Stimulated activated CD8-positive, alpha-beta memory T cell treated with anti-CD3 and anti-CD28 coated beads, Interleukin-15, amount 100 ng/mL, for 48 hours (primary cell): ENCODE measurements around the gene UBQLN1.
"Not testable (repeated sequence)": the region's sequence is repeated elsewhere in the genome, so short reads cannot be mapped to it uniquely, and the experiment has no call there.

ENCODE experiments used
- DNase-seq, 2 donors: peaks; one replicate each; pipeline ENCODE4 v3.0.0-alpha.2; 2020; ENCODE audit warnings: low read depth in 2 of 2

Gene UBQLN1

DNA sequence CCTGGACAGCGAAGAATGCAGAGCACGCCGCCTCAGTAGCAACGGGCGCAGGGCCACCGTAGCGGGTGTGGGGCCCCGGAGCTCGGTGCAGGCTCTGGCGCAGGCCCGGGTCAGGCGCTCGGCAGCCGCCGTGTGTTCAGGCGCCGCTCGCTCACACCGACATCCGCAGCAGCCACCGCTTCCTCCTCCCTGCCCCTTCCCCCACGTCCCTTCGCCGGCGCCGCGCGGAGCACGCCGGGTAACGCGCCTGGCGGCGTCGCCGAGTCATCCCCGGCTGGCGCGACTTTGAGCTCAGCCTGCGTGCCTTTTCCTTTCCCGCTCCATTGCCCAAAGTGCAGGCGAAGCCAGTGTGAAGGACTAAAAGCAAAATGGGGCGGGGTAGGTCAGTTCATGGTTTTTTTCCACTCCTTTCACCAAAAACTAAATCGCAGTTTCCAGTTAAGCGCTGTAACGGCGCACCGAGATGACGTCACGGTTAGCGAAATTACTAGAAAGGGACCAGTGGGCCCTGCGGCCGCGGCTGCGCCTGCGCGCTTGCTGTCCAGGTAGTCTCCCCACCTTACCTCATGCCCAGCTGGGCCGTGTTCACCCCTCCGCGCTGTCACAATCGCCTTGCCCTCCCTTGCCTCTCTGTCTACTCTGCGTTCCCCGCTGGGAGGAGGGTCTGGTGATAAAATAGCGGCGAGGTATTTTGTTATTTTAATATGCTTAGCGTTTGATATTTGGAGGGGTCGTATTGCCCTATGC lies at the start of gene UBQLN1:
Gene UBQLN1, minus strand, starts transcription at position 191 of the 747 bp plus-strand sequence. CDS start 279 bp downstream, outside the sequence.
- DNase-seq: peak; percentile 83 to 84

DNA sequence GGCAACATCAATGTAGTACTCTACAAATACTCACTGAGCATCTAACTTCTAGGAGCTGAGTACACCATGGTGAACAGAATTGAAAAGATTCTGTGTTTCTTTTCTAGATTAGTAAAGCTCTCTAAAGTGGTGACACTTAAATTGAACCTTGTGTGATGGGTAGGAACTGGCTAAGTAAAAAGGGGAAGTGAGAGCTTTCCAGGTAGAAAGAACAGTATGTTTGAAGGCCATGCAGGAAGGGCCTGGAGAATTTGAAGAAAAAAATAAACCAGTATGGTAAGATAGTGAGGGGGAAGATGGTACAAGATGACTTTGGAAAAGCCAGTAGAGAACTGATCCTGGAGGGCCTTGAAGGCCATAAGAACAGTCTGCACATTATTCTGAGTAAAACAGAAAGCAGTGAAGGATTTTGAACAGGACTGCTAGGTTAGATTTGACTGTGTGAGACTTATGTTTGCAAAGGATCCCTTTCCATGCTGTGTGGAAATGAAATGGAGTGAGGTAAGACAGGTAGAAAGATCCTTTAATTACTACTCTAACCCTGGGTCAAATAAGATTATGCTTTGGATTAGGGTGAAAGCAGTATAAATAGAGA lies 46.7 kb upstream of the UBQLN1 start:
- no peak for DNase-seq

DNA sequence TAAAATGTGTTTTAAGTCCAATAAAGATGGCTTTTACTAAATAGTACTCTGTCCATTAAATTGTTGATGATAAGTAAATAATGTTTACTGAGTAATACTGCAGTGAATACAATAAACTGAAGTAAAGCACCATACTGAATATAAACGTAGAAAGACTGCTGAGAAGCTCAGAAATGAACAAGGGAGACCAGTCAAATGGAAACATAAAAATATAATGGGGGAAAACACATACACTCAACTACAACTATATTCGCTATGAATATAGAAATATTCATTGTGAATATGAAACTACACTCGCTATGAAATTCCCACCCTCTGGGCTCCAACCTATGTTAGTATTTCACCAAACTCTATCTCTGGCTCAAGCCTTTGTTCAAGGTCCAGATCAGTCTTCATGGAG lies 41.9 kb upstream of the UBQLN1 start:
- no peak for DNase-seq

DNA sequence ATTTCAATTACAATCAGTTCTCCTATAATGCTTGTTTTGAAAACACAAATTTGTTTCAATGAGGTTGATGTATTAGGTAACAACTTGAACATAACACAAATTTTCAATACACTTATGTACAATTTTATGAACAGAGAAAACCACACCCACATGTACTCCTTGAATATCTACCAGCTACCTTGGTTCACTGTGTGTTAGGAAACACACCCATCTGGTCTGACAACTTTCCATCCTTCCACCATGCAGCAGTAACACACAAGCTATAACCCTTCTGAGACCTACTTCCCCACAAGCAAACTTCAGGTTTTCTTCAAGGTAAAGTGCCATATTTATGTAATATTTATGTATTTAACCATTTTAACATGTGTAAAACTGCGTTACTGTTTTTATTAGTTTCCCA lies 36.4 kb upstream of the UBQLN1 start:
- no peak for DNase-seq

DNA sequence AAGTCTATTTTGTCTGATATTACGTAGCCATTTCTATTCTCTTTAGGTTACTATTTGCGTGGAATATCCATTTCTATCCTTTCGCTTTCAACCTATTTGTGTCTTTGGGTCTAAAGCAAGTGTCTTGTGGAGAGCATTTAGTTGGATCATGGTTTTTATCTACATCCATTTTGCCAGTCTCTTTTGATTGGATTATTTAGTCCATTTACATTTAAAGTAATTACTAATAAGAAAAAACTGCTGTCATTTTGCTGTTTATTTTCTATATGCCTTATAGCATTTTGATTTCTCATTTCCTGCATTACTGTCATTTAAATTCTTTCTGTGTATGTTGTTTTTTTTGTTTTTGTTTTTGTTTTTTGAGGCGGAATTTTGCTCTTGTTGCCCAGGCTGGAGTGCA lies 26.0 kb upstream of the UBQLN1 start:
- no peak for DNase-seq

DNA sequence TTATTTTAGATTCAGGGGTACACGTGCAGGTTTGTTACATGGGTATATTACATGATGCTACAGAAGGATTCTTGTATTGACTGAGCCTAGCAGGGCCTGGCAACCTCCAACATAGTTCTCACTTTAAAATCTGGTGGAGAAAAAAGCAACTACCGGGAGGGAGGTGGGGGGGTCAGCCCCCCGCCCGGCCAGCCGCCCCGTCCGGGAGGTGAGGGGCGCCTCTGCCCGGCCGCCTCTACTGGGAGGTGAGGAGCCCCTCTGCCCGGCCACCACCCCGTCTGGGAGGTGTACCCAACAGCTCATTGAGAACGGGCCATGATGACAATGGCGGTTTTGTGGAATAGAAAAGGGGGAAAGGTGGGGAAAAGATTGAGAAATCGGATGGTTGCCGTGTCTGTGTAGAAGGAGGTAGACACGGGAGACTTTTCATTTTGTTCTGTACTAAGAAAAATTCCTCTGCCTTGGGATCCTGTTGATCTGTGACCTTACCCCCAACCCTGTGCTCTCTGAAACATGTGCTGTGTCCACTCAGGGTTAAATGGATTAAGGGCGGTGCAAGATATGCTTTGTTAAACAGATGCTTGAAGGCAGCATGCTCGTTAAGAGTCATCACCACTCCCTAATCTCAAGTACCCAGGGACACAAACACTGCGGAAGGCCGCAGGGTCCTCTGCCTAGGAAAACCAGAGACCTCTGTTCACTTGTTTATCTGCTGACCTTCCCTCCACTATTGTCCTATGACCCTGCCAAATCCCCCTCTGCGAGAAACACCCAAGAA lies 21.0 kb upstream of the UBQLN1 start:
- not testable (repeated sequence) for DNase-seq

DNA sequence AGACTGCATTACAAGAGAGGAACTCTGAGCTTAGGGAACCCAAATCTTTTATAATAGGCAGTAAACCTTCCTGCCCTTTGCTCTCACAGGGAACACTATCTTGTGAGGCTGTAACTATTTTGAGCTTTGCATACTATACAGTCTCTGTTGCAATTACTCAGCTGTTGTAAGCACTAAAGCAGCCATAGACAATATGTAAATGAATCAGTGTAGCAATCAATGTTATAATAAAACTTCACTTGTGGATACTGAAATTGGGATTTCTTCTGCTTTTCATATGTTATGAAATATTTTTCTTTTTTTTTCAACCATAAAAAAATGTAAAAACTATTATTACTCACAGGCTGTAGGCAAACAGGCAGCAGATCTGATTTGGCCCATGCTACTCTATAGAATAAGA lies 16.7 kb upstream of the UBQLN1 start:
- DNase-seq: no peak

DNA sequence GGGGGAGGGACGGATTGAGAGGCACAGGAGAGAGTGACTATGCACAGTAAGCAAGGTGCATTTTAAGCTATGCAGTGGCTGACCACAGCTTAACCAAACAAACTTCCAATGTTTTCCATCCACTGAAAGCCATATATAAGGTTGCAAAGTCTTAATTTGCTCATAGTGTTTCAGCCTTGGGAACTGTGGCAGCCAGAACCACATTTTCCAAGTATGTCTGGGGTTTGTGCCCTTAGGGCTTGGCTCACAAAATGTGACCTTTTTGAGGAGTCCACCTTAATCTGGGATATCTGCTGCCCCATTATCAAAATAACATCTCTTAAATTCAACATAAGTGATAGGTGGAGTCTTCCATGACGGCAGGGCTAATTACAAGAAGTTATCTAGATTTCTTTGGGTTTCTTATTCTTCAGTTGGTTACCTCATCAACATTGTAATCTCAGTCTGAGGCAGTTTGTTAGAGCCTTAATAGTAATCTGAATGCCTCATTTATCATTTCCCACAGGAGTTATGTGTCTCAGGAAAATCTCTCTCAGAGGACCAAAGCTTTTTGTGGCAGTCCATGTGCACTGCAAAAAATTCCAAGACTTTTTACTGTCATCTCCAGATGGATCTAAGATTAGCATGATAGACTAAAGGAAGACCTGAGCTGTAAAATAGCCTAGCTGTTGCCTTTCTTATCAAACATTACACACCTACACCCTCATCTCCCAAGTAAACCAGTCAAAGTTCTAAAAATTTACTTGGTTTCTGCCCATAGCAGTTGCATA lies 15.2 kb upstream of the UBQLN1 start:
- no peak for DNase-seq

DNA sequence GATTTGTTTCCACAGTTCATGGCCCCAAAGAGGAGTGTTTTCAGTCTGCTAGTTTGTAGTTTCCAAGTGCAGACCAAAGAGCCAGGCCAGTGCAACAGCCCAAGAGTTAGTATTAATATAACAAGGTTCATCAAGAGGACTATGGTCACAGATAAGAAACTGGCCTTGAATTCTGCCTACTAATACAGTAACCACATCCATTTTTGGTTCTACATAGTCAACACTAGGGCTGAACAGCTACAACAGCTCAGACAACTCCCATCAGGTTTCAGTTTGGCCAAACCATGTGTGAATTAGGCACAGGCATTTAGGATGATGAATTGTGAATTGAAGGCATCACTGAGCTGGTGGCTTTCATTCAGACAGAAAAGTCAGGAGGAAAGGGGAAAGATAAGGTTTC lies 13.8 kb upstream of the UBQLN1 start:
- DNase-seq: no peak

DNA sequence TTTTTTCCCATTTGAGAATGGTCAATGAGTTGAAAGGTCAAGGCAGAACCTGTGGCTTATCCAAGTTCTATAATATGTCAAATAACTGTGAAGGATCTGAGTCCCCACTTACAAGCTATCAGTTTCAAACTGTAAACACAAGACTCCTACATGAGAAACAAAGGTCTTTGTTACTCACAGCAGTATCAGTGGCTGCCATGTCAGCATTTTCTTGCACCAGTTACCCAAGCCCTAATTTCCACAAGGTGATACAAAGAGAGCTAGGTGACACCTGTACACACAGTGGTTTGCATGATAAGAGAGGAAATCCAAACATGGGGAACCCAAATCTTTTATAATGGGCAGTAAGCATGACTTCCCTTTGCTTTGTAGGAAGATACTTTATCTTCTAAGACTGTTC lies 8.0 kb upstream of the UBQLN1 start:
- no peak for DNase-seq

DNA sequence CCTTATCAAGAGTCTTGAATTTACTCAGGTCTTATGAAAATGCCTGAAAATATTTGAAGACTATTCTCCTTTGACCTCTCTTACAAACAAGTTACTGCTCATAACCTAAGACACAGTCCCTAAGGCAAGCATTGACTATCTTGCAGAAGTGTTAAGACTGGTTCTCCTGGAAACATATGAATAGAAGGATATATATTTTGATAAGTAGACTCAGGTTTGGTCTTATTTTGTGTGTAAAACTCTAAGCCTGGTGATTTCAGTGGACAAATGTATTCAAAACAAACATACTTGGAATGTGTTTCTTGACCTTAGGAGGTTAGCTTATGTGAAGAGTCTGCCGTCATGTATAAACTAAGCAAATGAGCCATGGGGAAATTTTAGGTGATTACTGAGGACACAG lies 7.5 kb upstream of the UBQLN1 start:
- no peak for DNase-seq

DNA sequence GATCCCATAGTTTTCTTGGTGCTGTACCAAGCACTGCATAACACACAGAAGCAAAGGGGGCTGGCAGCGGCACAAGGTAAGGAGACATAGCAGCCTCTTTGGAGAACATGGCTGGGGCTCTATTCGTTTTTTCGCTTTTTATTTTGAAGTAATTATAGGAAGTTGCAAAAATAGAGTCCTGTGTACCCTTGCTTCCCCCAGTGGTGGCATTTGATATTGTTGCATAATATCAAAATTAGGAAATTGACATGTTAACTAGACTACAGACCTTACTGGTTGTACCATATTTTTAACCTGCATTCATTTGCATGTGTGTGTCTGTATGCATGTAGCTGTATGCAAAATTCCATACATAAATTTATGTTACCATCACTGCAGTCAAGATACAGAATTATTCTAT lies 6.6 kb upstream of the UBQLN1 start:
- no peak for DNase-seq

DNA sequence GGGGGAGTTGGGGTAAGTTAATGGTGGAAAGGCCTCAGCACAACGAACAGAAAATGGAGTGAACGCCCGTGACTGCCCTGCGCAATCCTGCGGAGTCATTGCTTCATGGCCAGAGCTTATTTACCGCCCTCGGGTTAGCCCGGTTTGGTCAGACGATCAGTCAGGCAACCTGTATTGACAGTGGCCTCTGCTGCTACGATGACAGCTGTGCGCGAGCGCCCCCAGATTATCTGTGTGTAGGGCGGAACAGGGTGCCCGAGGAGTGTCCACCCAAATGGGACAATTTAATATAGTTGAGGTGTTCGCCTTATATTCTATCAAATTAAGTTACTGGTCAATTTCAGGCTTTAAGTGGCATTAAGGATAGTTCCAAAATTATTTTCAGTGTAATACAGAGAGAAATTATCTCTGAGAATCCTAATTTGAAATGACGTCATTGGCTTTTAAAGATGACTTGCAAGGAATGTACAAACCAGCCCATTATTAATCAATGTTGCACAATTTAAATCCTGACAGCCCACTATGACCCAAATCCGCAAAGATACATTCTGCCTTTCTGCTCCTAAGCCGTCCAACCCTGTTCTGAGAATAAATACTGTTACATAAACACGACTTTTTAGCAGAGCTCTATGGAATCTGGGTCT lies 879 bp upstream of the UBQLN1 start:
- DNase-seq: peak; percentile 32 to 46

DNA sequence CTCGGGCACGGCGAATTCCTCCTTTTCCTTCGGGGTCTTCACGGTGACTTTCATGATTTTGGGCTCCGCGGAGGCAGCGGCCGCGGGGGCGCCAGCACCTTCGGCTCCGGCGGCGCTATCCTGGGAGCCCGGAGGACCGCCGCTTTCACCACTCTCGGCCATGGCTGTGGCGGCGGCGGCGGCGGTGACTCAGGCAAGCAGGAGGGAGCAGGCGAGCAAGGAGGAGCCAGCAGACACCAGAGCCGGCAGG lies 315 bp downstream of the UBQLN1 start:
- DNase-seq: peak in 1 of 2 donors; percentile 64

DNA sequence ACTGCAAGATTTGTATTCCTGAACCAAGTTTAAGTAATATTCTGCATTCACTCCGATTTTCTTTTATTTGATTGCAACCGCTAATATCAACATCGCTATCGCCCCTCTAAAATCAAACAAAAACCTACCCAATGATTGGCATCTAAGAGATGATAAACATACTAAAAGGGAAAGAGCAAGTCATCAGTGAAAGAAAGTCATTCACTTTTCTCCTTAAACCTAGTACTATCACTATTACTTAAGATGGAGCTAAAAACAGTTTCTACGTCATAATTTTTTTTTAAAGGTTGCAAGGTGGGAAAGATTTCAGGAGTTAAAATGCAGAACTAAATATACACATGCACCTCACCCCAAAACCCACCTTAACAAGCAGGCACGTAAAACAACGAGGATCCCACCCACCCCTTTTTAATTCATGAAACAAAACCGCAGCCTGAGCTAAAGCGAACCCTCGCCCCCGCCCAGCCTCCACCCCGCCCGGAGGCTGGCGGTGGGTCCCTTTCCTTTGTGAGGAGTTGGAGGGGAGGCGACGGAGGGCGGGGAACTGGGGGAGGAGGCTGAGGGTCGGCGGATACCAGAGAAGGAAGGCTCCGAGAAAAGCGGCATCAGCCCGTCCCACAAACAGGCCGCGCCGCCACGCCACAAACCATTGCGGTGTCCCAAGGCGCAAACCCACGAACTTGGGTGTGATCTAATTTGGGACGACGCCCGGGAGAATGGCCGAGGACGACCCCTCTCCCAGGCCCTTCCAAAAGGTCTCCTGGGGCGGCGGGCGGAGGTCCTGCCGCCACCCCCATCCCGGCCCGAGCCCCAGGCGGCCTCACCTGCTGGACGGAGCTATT lies 861 bp downstream of the UBQLN1 start:
- peak; percentile 67 for DNase-seq

DNA sequence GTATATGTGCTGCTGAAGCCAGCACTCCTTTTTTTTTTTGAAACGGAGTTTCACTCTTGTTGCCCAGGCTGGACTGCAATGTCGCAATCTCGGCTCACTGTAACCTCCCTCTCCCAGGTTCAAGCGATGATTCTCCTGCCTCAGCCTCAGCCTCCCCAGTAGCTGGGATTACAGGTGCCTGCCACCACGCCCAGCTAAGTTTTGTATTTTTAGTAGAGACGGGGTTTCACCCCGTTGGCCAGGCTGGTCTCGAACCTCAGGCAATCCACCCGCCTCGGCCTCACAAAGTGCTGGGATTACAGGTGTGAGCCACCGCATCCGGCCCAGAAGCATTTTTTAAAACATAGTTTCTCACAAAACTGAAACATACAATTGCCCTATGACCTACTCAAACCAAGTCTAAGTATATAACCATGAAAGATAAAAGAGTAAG lies 2.5 kb downstream of the UBQLN1 start:
- not testable (repeated sequence) for DNase-seq

DNA sequence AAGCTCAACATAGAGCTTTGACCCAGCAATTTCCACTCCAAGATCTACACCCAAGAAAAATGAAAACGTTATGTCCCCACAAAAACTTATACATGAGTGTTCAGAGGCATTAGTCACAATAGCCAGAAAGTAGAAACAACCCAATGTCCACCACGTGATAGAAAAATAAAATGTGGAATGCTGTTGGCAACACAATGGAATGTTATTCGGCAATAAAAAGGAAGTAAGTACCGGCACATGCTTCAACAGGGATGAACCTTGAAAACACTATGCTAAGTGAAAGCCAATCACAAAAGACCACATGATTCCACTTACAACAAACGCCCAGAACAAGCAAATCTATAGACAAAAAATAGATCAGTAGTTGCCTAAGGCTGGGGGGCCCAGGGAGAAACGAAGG lies 6.0 kb downstream of the UBQLN1 start:
- no peak for DNase-seq

DNA sequence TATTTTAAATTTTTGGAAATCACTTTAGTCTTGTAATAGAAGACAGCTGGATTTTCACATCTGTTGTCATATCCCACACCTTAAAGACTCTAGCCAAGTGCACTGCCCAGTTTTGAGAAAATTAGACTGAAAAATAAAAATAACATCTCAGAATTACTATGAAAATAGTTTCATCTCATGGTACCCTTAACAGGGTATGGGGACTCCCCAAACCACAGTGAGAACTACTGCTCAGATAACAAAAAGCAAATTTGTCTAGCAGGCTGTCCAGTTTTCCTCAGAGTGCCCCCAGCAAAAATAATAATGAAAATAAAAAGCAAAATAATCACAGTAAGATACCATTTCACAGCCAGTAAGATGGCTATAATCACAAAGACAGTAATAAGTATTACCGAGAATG lies 6.5 kb downstream of the UBQLN1 start:
- DNase-seq: no peak

DNA sequence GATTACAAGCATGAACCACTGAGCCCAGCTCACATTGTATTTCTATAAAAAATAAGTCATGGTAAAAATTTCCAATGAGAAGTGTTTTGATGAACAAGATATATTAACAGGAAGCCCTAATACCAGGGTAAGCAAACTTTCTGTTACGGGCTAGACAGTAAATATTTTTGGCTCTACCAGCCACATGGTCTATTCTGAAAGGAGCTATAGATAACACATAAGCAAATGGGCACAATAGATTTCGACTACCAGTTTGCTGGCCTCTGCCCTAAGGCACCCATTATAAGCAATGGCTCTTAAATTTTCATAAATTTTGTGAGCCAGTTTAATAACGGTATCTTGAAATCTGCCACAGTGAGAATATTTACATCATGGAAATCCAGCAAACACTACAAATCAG lies 8.1 kb downstream of the UBQLN1 start:
- DNase-seq: no peak

DNA sequence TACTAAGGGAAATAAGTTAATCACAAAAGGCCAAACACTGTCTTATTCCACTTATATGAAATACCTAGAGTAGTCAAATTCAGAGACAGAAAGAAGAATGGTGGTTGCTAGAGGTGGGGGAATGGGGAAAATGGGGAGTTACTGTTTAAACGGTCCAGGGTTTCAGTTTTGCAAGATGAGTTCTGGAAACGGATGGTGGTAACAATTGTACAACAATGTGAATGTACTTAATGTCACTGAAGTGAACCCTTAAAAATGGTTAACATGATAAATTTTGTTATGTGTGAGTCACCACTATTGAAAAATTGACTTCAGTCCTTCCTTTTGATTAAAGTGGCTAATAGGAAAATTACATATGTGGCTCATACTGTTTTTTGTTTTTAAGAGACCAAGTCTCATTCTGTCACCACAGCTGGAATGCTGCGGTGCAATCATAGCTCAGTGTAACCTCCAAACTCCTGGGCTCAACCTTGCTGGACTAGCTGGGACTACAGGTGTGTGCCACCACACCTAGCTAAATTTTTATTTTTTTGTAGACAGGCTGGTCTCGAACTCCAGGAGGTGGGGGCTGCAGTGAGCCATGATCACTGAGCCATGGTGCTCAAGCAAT lies 8.7 kb downstream of the UBQLN1 start:
- no peak for DNase-seq

DNA sequence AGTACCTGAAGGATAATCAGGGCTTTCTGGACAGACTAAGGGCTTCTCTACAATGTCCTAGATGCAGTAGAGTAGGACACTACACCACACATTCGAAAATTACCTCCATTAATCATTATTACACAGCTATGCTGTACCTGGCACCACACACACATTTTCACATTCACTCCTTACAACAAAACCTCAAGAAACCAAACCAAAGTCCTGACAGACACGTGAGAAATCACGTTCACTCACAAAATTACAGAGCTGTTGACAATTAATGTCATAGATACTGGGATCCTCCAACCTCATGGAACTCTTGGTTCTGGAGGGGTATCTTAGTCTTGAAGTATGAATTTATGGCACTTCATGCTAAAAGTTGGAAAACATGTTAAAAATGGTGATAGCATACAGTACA lies 16.3 kb downstream of the UBQLN1 start:
- no peak for DNase-seq
